ENCODE results near the gene KIAA2012. TPM values are rescaled to one million over a fixed set of nuclear protein-coding genes. Genes with fewer than 3 reads are reported as not detected.

KIAA2012 gene
- total and polyA plus RNA-seq, 2 of the 8 experiments (the other 6 are each of a cell fraction or from before 2014, with no cell fraction given) = not detected

- TF ChIP-seq CHD7 (IDR thresholded peaks at IDR 0.05; ENCODE audit: insufficient replicate concordance, low read length) (no peak), SIRT6 (IDR thresholded peaks at IDR 0.05; ENCODE audit: low read length) (no peak), CBX8 (IDR thresholded peaks at IDR 0.05; ENCODE audit: borderline replicate concordance, low read depth, low read length) (no peak), SUZ12 (IDR thresholded peaks at IDR 0.05; ENCODE audit: low read length) (no peak), E2F6 (IDR thresholded peaks at IDR 0.05) (no peak), RNF2 (IDR thresholded peaks at IDR 0.05; ENCODE audit: borderline replicate concordance, low read depth, low read length, missing control alignments, poor library complexity, severe bottlenecking) (no peak), RBBP5 (IDR thresholded peaks at IDR 0.05; ENCODE audit: borderline replicate concordance, low read depth, low read length) (no peak), RFX5 (IDR thresholded peaks at IDR 0.05; ENCODE audit: borderline replicate concordance, low read depth, low read length) (no peak), BRCA1 (IDR thresholded peaks at IDR 0.05; ENCODE audit: low read depth, low read length) (no peak), NRF1 (IDR thresholded peaks at IDR 0.05; ENCODE audit: low read depth, low read length) (no peak), BCL11A (IDR thresholded peaks at IDR 0.05; ENCODE audit: low read depth in 2 of 2, low read length in 2 of 2) (no peak)
Observed at GRCh38 chr2:202046572-202046971, 26.5 kb upstream of the KIAA2012 start (continued).

All from H1 (cell line).